Gastroesophageal sphincter (tissue), 3 donors: Measurements from ENCODE around the gene NEDD8.

Source experiments
- EP300 ChIP-seq: sonication (generic); formaldehyde crosslinking; IDR thresholded peaks from one replicate; pipeline ENCODE4 v1.6.1; 2017; ENCODE audit warnings: antibody characterized with exemption, mild to moderate bottlenecking
- POLR2A ChIP-seq, 2 donors: fragments of 450-650 bp; IDR thresholded peaks; one replicate each; pipeline ENCODE4 v1.6.1; 2017; ENCODE audit warnings: antibody characterized with exemption in 2 of 2, mild to moderate bottlenecking in 2 of 2, moderate library complexity in 1 of 2
- POLR2AphosphoS5 ChIP-seq: sonication (generic); formaldehyde crosslinking; IDR thresholded peaks from one replicate; pipeline ENCODE4 v1.6.1; 2017; ENCODE audit warnings: antibody characterized with exemption
- TF ChIP-seq, protein P1 (sequence below), 4 experiments: fragments of 200-600 bp in 2 of 4; fragments of 450-650 bp in 2 of 4; sonication (generic) in 1 of 4; IDR thresholded peaks; one replicate each; pipeline ENCODE4 v1.5.1; 2017 to 2019; ENCODE audit warnings: antibody characterized with exemption in 4 of 4, mild to moderate bottlenecking in 2 of 4, moderate library complexity in 2 of 4

DNA sequence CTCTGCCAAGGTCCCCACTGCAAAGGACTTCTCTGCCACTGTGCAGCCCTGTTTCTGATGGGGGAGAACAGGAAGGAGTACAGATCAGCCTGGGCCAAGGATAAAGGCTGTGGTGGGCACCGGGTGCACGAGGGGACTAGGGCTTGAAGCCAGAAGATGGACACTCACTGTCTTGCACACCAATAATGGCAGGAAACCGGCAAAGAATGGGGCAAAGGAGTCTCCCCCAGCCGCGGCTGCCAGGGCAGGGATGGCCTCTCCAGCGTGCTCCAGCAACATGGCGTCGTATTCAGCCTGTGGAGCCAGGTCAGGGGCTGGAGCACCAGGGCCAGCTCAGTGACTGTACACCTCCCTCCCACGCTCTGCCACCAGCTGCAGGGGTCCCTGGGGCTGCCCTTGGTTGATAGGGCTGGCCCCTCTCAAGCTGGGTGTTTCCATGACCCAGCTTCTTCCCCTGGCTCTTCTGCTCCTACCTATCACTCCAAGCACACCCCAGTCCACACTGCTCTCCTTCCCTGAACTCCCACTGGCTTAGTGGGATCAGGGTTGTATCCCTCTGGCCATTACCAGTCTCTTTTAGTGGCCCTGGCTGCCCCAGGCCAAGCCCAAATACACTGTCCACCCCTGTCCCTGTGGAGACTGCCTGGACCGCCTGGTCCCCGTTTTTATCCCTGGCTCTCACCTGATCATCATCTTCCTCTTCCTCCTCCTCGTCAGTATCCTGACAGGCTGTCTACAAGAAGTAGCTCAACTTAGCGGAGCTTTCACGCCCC is 49.9 kb downstream of the NEDD8 start:
- TF ChIP-seq, protein P1, sequence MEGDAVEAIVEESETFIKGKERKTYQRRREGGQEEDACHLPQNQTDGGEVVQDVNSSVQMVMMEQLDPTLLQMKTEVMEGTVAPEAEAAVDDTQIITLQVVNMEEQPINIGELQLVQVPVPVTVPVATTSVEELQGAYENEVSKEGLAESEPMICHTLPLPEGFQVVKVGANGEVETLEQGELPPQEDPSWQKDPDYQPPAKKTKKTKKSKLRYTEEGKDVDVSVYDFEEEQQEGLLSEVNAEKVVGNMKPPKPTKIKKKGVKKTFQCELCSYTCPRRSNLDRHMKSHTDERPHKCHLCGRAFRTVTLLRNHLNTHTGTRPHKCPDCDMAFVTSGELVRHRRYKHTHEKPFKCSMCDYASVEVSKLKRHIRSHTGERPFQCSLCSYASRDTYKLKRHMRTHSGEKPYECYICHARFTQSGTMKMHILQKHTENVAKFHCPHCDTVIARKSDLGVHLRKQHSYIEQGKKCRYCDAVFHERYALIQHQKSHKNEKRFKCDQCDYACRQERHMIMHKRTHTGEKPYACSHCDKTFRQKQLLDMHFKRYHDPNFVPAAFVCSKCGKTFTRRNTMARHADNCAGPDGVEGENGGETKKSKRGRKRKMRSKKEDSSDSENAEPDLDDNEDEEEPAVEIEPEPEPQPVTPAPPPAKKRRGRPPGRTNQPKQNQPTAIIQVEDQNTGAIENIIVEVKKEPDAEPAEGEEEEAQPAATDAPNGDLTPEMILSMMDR (IDR thresholded peaks at IDR 0.05) = no peak
- no peak for TF ChIP-seq POLR2A (IDR thresholded peaks at IDR 0.05)
- no peak for TF ChIP-seq POLR2AphosphoS5
- no peak for TF ChIP-seq EP300
